Lung (tissue), 12 donors: ENCODE measurements around the gene SUSD2. TPM values are rescaled to one million over a fixed set of nuclear protein-coding genes. Genes with fewer than 3 reads are reported as not detected.

Source experiments
- ATAC-seq: fragments of 200-7000 bp; cut with Tn5 transposase; one replicate; pipeline ENCODE4 v1.9.1; 2020; ENCODE audit warnings: moderate number of reproducible peaks; ENCODE audit not compliant: insufficient read depth, low FRiP score
- DNase-seq, 3 donors: peaks; one replicate each; pipeline ENCODE4 v3.0.0-alpha.2; 2013 to 2017
- H3K27ac ChIP-seq, 2 donors: one replicate each; pipeline ENCODE4 v1.5.1; 2013; ENCODE audit warnings: mild to moderate bottlenecking in 2 of 2, moderate library complexity in 2 of 2, control low read depth in 1 of 2, inconsistent platforms in 1 of 2, low read depth in 1 of 2, low read length in 1 of 2
- H3K27me3 ChIP-seq, 3 donors: one replicate each; pipeline ENCODE4 v1.5.1; 2013; ENCODE audit warnings: low read length in 2 of 3; ENCODE audit not compliant: control insufficient read depth in 3 of 3, insufficient read depth in 3 of 3
- H3K36me3 ChIP-seq, 4 donors: one replicate each; pipeline ENCODE4 v1.5.1; 2013; ENCODE audit warnings: low read length in 4 of 4, mild to moderate bottlenecking in 1 of 4, moderate library complexity in 1 of 4; ENCODE audit not compliant: control insufficient read depth in 4 of 4, insufficient read depth in 4 of 4
- H3K4me1 ChIP-seq, 5 donors: one replicate each; pipeline ENCODE4 v1.5.1; 2013; ENCODE audit warnings: low read length in 5 of 5, mild to moderate bottlenecking in 2 of 5, moderate library complexity in 1 of 5; ENCODE audit not compliant: control insufficient read depth in 5 of 5, insufficient read depth in 5 of 5
- H3K4me3 ChIP-seq: one replicate; pipeline ENCODE4 v1.5.1; 2013; ENCODE audit warnings: mild to moderate bottlenecking, control low read depth, moderate library complexity
- H3K9ac ChIP-seq, 2 donors: one replicate each; pipeline ENCODE4 v1.5.1; 2013; ENCODE audit warnings: low read length in 2 of 2, control low read depth in 1 of 2; ENCODE audit not compliant: insufficient read depth in 1 of 2
- H3K9me3 ChIP-seq, 4 donors: one replicate each; pipeline ENCODE4 v1.5.1; 2013; ENCODE audit warnings: low read length in 3 of 4, mild to moderate bottlenecking in 1 of 4, moderate library complexity in 1 of 4; ENCODE audit not compliant: control insufficient read depth in 4 of 4, insufficient read depth in 3 of 4
- CTCF ChIP-seq: IDR thresholded peaks from 2 replicates; pipeline ENCODE4 v1.5.1; 2012; ENCODE audit warnings: mild to moderate bottlenecking; ENCODE audit errors: control extremely low read depth, extremely low read depth
- WGBS, 2 donors: extraction: QIAGEN DNeasy Blood & Tissue Kit; methylation state at CpG; one replicate each; pipeline ENCODE4 v1.1.7; 2013; 5-methylcytosine and 5-hydroxymethylcytosine counted together
- polyA plus RNA-seq, 2 donors: library from polyadenylated mRNA; stranded (reverse); fragments of 200-250 nt; gene quantifications; one replicate each; pipeline ENCODE4 v1.2.1, GENCODE V29; 2013
- total RNA-seq, 2 donors: library from RNA; depleted of rRNA in 1 of 2; stranded (reverse); fragments of >200 nt in 1 of 2; gene quantifications; one replicate each; pipeline ENCODE4 v1.2.1, GENCODE V29; 2014 to 2021
- donor health status: control.
- donor health status: control.
- donor health status: Bipolar disorder and iron deficiency.
- donor health status: healthy.
- donor health status: DM: yes; HTN: yes; CAD: no.

Gene SUSD2
- total and polyA plus RNA-seq, 4 donors = 15.9 to 192 (median 49.7) TPM

GRCh38 chr22:24190596-24191208 lies 9.4 kb downstream of the SUSD2 start:
- no peak for DNase-seq
- H3K9me3 ChIP-seq = no peaks in the 10 kb centered on the region
- H3K4me1 ChIP-seq = peaks cover 0 to 14% (median 5%) of the 10 kb centered on the region in 5 donors
- H3K9ac ChIP-seq = no peak overlapping the region
- 91 to 93% methylated on average over 8 of the region's 8 CpGs for WGBS, 2 donors
- TF ChIP-seq CTCF = no peak
- peak overlapping the region in 1 of 2 donors; percentile 61 for H3K27ac ChIP-seq
- peaks cover 0 to 12% (median 0%) of the 10 kb centered on the region in 4 donors for H3K36me3 ChIP-seq
- no peak for ATAC-seq
- H3K4me3 ChIP-seq = no peak overlapping the region
- H3K27me3 ChIP-seq = no peaks in the 10 kb centered on the region

- TF ChIP-seq CTCF = no peak
- no peak for ATAC-seq
- DNase-seq = no peak
- Histone ChIP-seq H3K27me3 (no peaks in the 10 kb centered on the region), H3K27ac (peak overlapping the region in 1 of 2 donors; percentile 15), H3K9me3 (no peaks in the 10 kb centered on the region), H3K9ac (no peak overlapping the region), H3K36me3 (peaks cover 0 to 7% (median 0%) of the 10 kb centered on the region in 4 donors), H3K4me3 (no peak overlapping the region), H3K4me1 (peaks cover 0 to 14% (median 5%) of the 10 kb centered on the region in 5 donors)
- 87 to 90% methylated on average over 11 to 12 of the region's 12 CpGs for WGBS, 2 donors
Measured at GRCh38 chr22:24191381-24191841, 10.1 kb downstream of the SUSD2 start.

GRCh38 chr22:24191893-24192292 lies 10.6 kb downstream of the SUSD2 start:
- no peak for ATAC-seq
- WGBS, 2 donors = 89 to 98% methylated on average over 5 of the region's 5 CpGs
- H3K27ac ChIP-seq = peak overlapping the region in 1 of 2 donors; percentile 0
- H3K4me3 ChIP-seq = no peak overlapping the region
- H3K27me3 ChIP-seq = no peaks in the 10 kb centered on the region
- peaks cover 0 to 14% (median 5%) of the 10 kb centered on the region in 5 donors for H3K4me1 ChIP-seq
- no peak overlapping the region for H3K9ac ChIP-seq
- TF ChIP-seq CTCF = no peak
- peaks cover 0 to 6% (median 0%) of the 10 kb centered on the region in 4 donors for H3K36me3 ChIP-seq
- H3K9me3 ChIP-seq = no peaks in the 10 kb centered on the region
- no peak for DNase-seq
